Measurements from ENCODE around the gene CDX1.

DNA sequence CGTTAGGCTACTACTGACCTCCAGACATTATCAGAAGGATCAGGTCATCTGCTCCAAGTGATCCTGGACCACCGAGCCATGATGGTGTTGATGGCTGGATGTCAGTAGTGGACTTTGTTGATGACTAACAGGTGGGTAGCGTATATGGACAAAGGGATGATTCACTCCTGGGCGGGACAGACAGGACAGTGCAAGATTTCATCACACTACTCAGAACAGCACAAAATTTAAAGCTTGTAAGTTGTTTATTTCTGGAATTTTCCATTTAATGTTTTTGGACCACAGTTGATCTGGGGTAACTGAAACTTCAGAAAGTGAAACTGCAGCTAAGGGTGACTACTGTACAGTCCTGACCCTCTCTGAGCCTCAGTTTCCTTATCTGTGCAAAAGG, 23.6 kb upstream of the CDX1 start:
- no peak for TF ChIP-seq EP300 (IDR thresholded peaks at IDR 0.05)
- TF ChIP-seq CTCF (IDR thresholded peaks at IDR 0.05) = no peak
